ENCODE measurements around the gene CEL.

DNA sequence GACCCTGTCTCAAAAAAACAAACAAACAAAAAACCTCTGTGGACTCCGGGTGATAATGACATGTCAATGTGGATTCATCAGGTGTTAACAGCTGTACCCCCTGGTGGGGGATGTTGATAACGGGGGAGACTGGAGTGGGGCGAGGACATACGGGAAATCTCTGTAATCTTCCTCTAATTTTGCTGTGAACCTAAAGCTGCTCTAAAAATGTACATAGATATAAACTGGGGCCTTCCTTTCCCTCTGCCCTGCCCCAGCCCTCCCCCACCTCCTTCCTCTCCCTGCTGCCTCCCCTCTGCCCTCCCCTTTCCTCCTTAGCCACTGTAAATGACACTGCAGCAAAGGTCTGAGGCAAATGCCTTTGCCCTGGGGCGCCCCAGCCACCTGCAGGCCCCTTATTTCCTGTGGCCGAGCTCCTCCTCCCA lies 1.4 kb upstream of the CEL start:
- TF ChIP-seq, protein P1, sequence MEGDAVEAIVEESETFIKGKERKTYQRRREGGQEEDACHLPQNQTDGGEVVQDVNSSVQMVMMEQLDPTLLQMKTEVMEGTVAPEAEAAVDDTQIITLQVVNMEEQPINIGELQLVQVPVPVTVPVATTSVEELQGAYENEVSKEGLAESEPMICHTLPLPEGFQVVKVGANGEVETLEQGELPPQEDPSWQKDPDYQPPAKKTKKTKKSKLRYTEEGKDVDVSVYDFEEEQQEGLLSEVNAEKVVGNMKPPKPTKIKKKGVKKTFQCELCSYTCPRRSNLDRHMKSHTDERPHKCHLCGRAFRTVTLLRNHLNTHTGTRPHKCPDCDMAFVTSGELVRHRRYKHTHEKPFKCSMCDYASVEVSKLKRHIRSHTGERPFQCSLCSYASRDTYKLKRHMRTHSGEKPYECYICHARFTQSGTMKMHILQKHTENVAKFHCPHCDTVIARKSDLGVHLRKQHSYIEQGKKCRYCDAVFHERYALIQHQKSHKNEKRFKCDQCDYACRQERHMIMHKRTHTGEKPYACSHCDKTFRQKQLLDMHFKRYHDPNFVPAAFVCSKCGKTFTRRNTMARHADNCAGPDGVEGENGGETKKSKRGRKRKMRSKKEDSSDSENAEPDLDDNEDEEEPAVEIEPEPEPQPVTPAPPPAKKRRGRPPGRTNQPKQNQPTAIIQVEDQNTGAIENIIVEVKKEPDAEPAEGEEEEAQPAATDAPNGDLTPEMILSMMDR (IDR thresholded peaks at IDR 0.05), result no peak
- no peak for TF ChIP-seq POLR2A (IDR thresholded peaks at IDR 0.05)
